H9 (cell line): ENCODE data around the gene SERBP1. TPM values are rescaled to one million over a fixed set of nuclear protein-coding genes. Genes with fewer than 3 reads are reported as not detected.

Experiments
- DNase-seq: peaks from one replicate; pipeline ENCODE4 v3.0.0-alpha.2; 2017
- H2AFZ ChIP-seq: one replicate; pipeline ENCODE4 v1.6.1; 2013; ENCODE audit warnings: mild to moderate bottlenecking, low read length, control low read depth, moderate library complexity
- H2AK5ac ChIP-seq: 2 replicates; pipeline ENCODE4 v1.6.1; 2013; ENCODE audit warnings: low read length, control low read depth, mixed read lengths; ENCODE audit not compliant: insufficient read length
- H2BK120ac ChIP-seq: one replicate; pipeline ENCODE4 v1.6.1; 2013; ENCODE audit warnings: low read depth, mild to moderate bottlenecking, low read length, control low read depth, inconsistent platforms; ENCODE audit not compliant: poor library complexity, severe bottlenecking
- H2BK12ac ChIP-seq: 2 replicates; pipeline ENCODE4 v1.6.1; 2013; ENCODE audit warnings: low read length, control low read depth, mixed read lengths, low read depth; ENCODE audit not compliant: insufficient read length
- H2BK15ac ChIP-seq: 2 replicates; pipeline ENCODE4 v1.6.1; 2013; ENCODE audit warnings: low read depth, low read length, control low read depth
- H2BK20ac ChIP-seq: one replicate; pipeline ENCODE4 v1.6.1; 2013; ENCODE audit warnings: low read depth, mild to moderate bottlenecking, low read length, control low read depth, inconsistent platforms; ENCODE audit not compliant: poor library complexity, severe bottlenecking
- H2BK5ac ChIP-seq: 2 replicates; pipeline ENCODE4 v1.6.1; 2013; ENCODE audit warnings: low read length, control low read depth, mixed read lengths; ENCODE audit not compliant: insufficient read length
- H3K14ac ChIP-seq: 2 replicates; pipeline ENCODE4 v1.6.1; 2013; ENCODE audit warnings: low read length, control low read depth; ENCODE audit not compliant: insufficient read depth
- H3K18ac ChIP-seq: 2 replicates; pipeline ENCODE4 v1.6.1; 2013; ENCODE audit warnings: low read depth, mild to moderate bottlenecking, mixed read lengths, low read length, control low read depth; ENCODE audit not compliant: insufficient read length
- H3K23ac ChIP-seq: 2 replicates; pipeline ENCODE4 v1.6.1; 2013; ENCODE audit warnings: low read length, control low read depth, mixed read lengths, low read depth; ENCODE audit not compliant: insufficient read length
- H3K23me2 ChIP-seq: 2 replicates; pipeline ENCODE4 v1.6.1; 2013; ENCODE audit warnings: low read depth, mild to moderate bottlenecking, mixed read lengths, low read length, control low read depth; ENCODE audit not compliant: insufficient read length, poor library complexity, severe bottlenecking
- H3K27ac ChIP-seq: 2 replicates; pipeline ENCODE4 v1.5.1; 2013; ENCODE audit warnings: low read length, control low read depth, mixed read lengths, low read depth; ENCODE audit not compliant: insufficient read length
- H3K27me3 ChIP-seq: 2 replicates; pipeline ENCODE4 v1.6.1; 2013; ENCODE audit warnings: low read length, control low read depth, inconsistent platforms; ENCODE audit not compliant: insufficient read depth
- H3K4ac ChIP-seq: 2 replicates; pipeline ENCODE4 v1.6.1; 2013; ENCODE audit warnings: low read depth, mild to moderate bottlenecking, control low read depth, inconsistent platforms, low read length, moderate library complexity
- H3K4me1 ChIP-seq: 2 replicates; pipeline ENCODE4 v1.6.1; 2013; ENCODE audit warnings: low read length, control low read depth, inconsistent platforms; ENCODE audit not compliant: insufficient read depth
- H3K4me2 ChIP-seq: 2 replicates; pipeline ENCODE4 v1.6.1; 2013; ENCODE audit warnings: low read length, control low read depth, mixed read lengths; ENCODE audit not compliant: insufficient read length, insufficient read depth
- H3K56ac ChIP-seq: 2 replicates; pipeline ENCODE4 v1.6.1; 2013; ENCODE audit warnings: low read depth, mild to moderate bottlenecking, mixed read lengths, low read length, control low read depth; ENCODE audit not compliant: insufficient read length
- H3K79me1 ChIP-seq: 2 replicates; pipeline ENCODE4 v1.6.1; 2013; ENCODE audit warnings: low read depth, mild to moderate bottlenecking, moderate library complexity, low read length, control low read depth, inconsistent platforms; ENCODE audit not compliant: insufficient read depth, poor library complexity, severe bottlenecking
- H3K79me2 ChIP-seq: 2 replicates; pipeline ENCODE4 v1.6.1; 2013; ENCODE audit warnings: low read length, control low read depth, inconsistent platforms; ENCODE audit not compliant: insufficient read depth
- H3K9ac ChIP-seq: 2 replicates; pipeline ENCODE4 v1.6.1; 2013; ENCODE audit warnings: low read length, control low read depth, mixed read lengths; ENCODE audit not compliant: insufficient read length; ENCODE audit errors: extremely low read depth
- H3K9me3 ChIP-seq: one replicate; pipeline ENCODE4 v1.6.1; 2013; ENCODE audit warnings: low read depth, low read length, inconsistent platforms; ENCODE audit not compliant: control insufficient read depth
- H3T11ph ChIP-seq: one replicate; pipeline ENCODE4 v1.6.1; 2013; ENCODE audit warnings: mild to moderate bottlenecking, low read length, control low read depth, inconsistent platforms
- H4K20me1 ChIP-seq: one replicate; pipeline ENCODE4 v1.6.1; 2013; ENCODE audit not compliant: control insufficient read depth, insufficient read length, insufficient read depth
- H4K5ac ChIP-seq: 2 replicates; pipeline ENCODE4 v1.6.1; 2013; ENCODE audit warnings: low read depth, mild to moderate bottlenecking, mixed read lengths, low read length, control low read depth; ENCODE audit not compliant: insufficient read length
- H4K8ac ChIP-seq: replicated peaks from 2 replicates; pipeline ENCODE4 v1.6.1; 2013; ENCODE audit warnings: low read length, control low read depth, mixed read lengths, low read depth; ENCODE audit not compliant: insufficient read length
- H4K91ac ChIP-seq: 2 replicates; pipeline ENCODE4 v1.6.1; 2013; ENCODE audit warnings: low read depth, mild to moderate bottlenecking, moderate library complexity, mixed read lengths, low read length, control low read depth; ENCODE audit not compliant: insufficient read length
- H3K27ac Mint-ChIP-seq, 3 experiments: 2 replicates in 2 of 3; 3 replicates in 1 of 3; pipeline ENCODE4 v1.8.0; 2020 to 2021; ENCODE audit warnings: mixed read lengths in 3 of 3, mild to moderate bottlenecking in 1 of 3, moderate library complexity in 1 of 3
- H3K27me3 Mint-ChIP-seq: 2 replicates; pipeline ENCODE4 v1.8.0; 2021; ENCODE audit warnings: low read depth, mild to moderate bottlenecking, moderate library complexity, mixed read lengths
- H3K36me3 Mint-ChIP-seq, 3 experiments: 2 replicates in 2 of 3; 3 replicates in 1 of 3; pipeline ENCODE4 v1.8.0; 2020 to 2021; ENCODE audit warnings: low read depth in 3 of 3, mixed read lengths in 3 of 3; ENCODE audit not compliant: insufficient read depth in 1 of 3
- H3K4me1 Mint-ChIP-seq, 2 experiments: 2 replicates each; pipeline ENCODE4 v1.8.0; 2020; ENCODE audit warnings: mixed read lengths in 2 of 2
- H3K4me3 Mint-ChIP-seq, 2 experiments: 2 replicates in 1 of 2; 3 replicates in 1 of 2; pipeline ENCODE4 v1.8.0; 2020 to 2021; ENCODE audit warnings: mild to moderate bottlenecking in 2 of 2, mixed read lengths in 2 of 2, moderate library complexity in 1 of 2
- H3K9me3 Mint-ChIP-seq, 2 experiments: 2 replicates in 1 of 2; 3 replicates in 1 of 2; pipeline ENCODE4 v1.8.0; 2020; ENCODE audit warnings: mild to moderate bottlenecking in 2 of 2, mixed read lengths in 2 of 2, moderate library complexity in 1 of 2
- WGBS: extraction: QIAGEN DNeasy Blood & Tissue Kit; methylation state at CpG from one replicate; pipeline ENCODE4 v1.1.7; 2013; ENCODE audit warnings: missing lambda C conversion rate, low lambda C conversion rate, mixed read lengths; ENCODE audit not compliant: insufficient read length; ENCODE audit errors: extremely low coverage; 5-methylcytosine and 5-hydroxymethylcytosine counted together
- total RNA-seq: library from RNA; stranded (reverse); gene quantifications from 2 replicates; pipeline ENCODE4 v1.2.1, GENCODE V29; 2021
- TF ChIP-seq, protein P1 (sequence below): fragments of 200-600 bp; sonication (generic); conservative IDR thresholded peaks from 3 replicates; pipeline ENCODE4 v1.8.0; 2021; ENCODE audit warnings: antibody characterized with exemption, mild to moderate bottlenecking

SERBP1 gene
- total RNA-seq, 1 experiment from 2014 or later, result 495 TPM

DNA sequence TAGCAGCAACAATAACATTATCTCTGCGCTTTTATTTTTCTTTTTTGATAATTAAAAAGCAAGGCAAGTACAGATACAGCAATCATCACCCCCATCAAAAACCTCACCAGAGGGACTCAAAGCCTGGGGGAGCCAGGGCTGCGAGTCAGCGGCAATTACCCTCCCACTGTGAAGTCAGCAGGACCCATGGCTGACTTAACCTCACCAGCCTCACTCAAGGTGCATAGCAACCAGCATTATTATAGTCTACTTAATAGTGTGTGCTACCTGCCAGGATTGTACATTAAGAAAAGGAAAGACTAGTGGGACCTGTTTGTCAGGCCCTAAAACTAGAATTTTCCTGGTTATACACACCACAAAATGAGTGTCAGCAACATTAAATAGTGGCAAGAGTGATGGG lies 28.9 kb upstream of the SERBP1 start:
- Mint-ChIP-seq H3K27ac (peak overlapping the region; percentile 35 to 94 (median 54); a peak in 6 of 7 replicates), H3K36me3 (no peaks in the 10 kb centered on the region), H3K4me1 (peaks cover 70% of the 10 kb centered on the region in 2 experiments), H3K27me3 (peaks cover 11% of the 10 kb centered on the region), H3K9me3 (no peaks in the 10 kb centered on the region), H3K4me3 (peak overlapping the region; percentile 37 to 41)
- WGBS, result no CpG with 5 or more reads among the region's 3 CpGs
- Histone ChIP-seq H2AFZ (no peak overlapping the region), H3K23me2 (no peaks in the 10 kb centered on the region), H3K56ac (no peak overlapping the region), H3K23ac (no peak overlapping the region), H3K14ac (no peak overlapping the region), H3K4ac (no peak overlapping the region), H4K8ac (no peak overlapping the region), H3K27ac (no peak overlapping the region), H2BK5ac (no peak overlapping the region), H3K18ac (no peak overlapping the region), H3K9ac (no peak overlapping the region), H2BK15ac (no peak overlapping the region), H3K4me2 (peak overlapping the region; percentile 36), H3K79me2 (no peaks in the 10 kb centered on the region), H3K27me3 (no peaks in the 10 kb centered on the region), H2BK120ac (no peak overlapping the region), H3K79me1 (no peaks in the 10 kb centered on the region), H3K4me1 (peaks cover 18% of the 10 kb centered on the region), H2BK20ac (no peak overlapping the region), H4K91ac (no peak overlapping the region), H3T11ph (no peak overlapping the region), H4K20me1 (no peaks in the 10 kb centered on the region), H2AK5ac (no peak overlapping the region), H2BK12ac (no peak overlapping the region), H3K9me3 (no peaks in the 10 kb centered on the region), H4K5ac (no peak overlapping the region)
- peak; percentile 69 for DNase-seq
- TF ChIP-seq, protein P1, sequence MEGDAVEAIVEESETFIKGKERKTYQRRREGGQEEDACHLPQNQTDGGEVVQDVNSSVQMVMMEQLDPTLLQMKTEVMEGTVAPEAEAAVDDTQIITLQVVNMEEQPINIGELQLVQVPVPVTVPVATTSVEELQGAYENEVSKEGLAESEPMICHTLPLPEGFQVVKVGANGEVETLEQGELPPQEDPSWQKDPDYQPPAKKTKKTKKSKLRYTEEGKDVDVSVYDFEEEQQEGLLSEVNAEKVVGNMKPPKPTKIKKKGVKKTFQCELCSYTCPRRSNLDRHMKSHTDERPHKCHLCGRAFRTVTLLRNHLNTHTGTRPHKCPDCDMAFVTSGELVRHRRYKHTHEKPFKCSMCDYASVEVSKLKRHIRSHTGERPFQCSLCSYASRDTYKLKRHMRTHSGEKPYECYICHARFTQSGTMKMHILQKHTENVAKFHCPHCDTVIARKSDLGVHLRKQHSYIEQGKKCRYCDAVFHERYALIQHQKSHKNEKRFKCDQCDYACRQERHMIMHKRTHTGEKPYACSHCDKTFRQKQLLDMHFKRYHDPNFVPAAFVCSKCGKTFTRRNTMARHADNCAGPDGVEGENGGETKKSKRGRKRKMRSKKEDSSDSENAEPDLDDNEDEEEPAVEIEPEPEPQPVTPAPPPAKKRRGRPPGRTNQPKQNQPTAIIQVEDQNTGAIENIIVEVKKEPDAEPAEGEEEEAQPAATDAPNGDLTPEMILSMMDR, result no peak
